OCI-LY3 (cell line): ENCODE results near the gene NRG3.
A peak's percentile ranks its signal among the peaks of the same experiment; 100 is the strongest.

Source experiments
- H2AFZ ChIP-seq: fragments of 200-600, 300-600 bp; shearing (Covaris generic); 2 replicates; pipeline ENCODE4 v1.6.0; 2014; ENCODE audit warnings: antibody characterized with exemption, low read depth, low read length
- H3K27ac ChIP-seq: fragments of 200-600, 300-600 bp; sonication (generic); 2 replicates; pipeline ENCODE4 v1.5.1; 2014; ENCODE audit warnings: mild to moderate bottlenecking, low read length, moderate library complexity, mixed read lengths
- H3K27me3 ChIP-seq: fragments of 200-600, 300-600 bp; sonication (generic); 2 replicates; pipeline ENCODE4 v1.6.1; 2014; ENCODE audit warnings: low read depth, low read length, mixed read lengths
- H3K36me3 ChIP-seq: fragments of 200-600, 300-600 bp; sonication (generic); replicated peaks from 2 replicates; pipeline ENCODE3; 2014; ENCODE audit warnings: low read depth, low read length, mixed read lengths
- H3K4me1 ChIP-seq: fragments of 300-600, 200-600 bp; sonication (generic); 2 replicates; pipeline ENCODE4 v1.6.1; 2014; ENCODE audit warnings: low read length, mixed read lengths
- H3K4me2 ChIP-seq: fragments of 200-600, 300-600 bp; sonication (generic); 2 replicates; pipeline ENCODE4 v1.6.1; 2014; ENCODE audit warnings: low read length, mixed read lengths
- H3K4me3 ChIP-seq: fragments of 300-600, 200-600 bp; sonication (generic); 2 replicates; pipeline ENCODE4 v1.5.1; 2014; ENCODE audit warnings: antibody characterized with exemption, mild to moderate bottlenecking, low read length, moderate library complexity
- H3K79me2 ChIP-seq: fragments of 300-600, 200-600 bp; shearing (Covaris generic); 2 replicates; pipeline ENCODE4 v1.6.1; 2014; ENCODE audit warnings: mild to moderate bottlenecking, low read length, mixed read lengths
- H3K9ac ChIP-seq: fragments of 300-600, 200-600 bp; shearing (Covaris generic); 2 replicates; pipeline ENCODE4 v1.6.0; 2014; ENCODE audit warnings: mild to moderate bottlenecking, low read length, moderate library complexity
- H3K9me3 ChIP-seq: fragments of 200-600, 300-600 bp; shearing (Covaris generic); 2 replicates; pipeline ENCODE4 v1.6.1; 2014; ENCODE audit warnings: low read length, mixed read lengths; ENCODE audit not compliant: insufficient read depth
- H4K20me1 ChIP-seq: fragments of 200-600, 300-600 bp; sonication (generic); 2 replicates; pipeline ENCODE4 v1.6.1; 2016; ENCODE audit warnings: low read length, mixed read lengths; ENCODE audit not compliant: insufficient read depth
- EZH2phosphoT487 ChIP-seq: fragments of 200-600 bp; shearing (Covaris generic); IDR thresholded peaks from 2 replicates; pipeline ENCODE4 v1.6.1; 2018; ENCODE audit warnings: antibody characterized with exemption, mixed run types, low read depth
- TF ChIP-seq, protein P1 (sequence below): fragments of 200-600, 300-600 bp; sonication (generic); IDR thresholded peaks from 2 replicates; pipeline ENCODE4 v1.5.1; 2014; ENCODE audit warnings: antibody characterized with exemption, low read length, low read depth

The NRG3 gene

DNA sequence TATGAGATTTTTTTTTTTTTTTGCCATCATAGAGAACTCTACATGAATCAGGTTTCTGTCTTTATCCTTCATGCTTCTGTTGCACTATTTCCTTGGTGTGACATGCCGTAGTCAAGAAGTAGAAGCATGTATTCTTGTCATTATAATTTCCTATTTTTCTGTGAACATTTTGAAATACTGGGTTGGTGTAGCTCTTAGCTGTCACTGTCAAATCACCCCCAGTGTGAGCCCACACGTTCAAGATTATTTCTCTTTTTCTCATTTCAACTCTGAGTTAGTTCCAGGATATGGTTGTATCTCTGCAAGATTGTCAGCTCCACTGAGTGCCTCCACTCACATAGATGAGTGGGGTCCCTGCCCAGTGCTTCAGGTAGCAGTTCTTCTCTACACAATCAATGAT, 209.5 kb downstream of the NRG3 start:
- Histone ChIP-seq H3K27me3 (no peaks in the 10 kb centered on the region), H2AFZ (no peak overlapping the region), H3K27ac (no peak overlapping the region), H3K4me1 (no peaks in the 10 kb centered on the region; the same call in 1 of the 2 replicates), H3K9ac (no peak overlapping the region), H4K20me1 (no peaks in the 10 kb centered on the region), H3K4me2 (no peak overlapping the region), H3K36me3 (no peaks in the 10 kb centered on the region), H3K4me3 (no peak overlapping the region), H3K79me2 (no peaks in the 10 kb centered on the region), H3K9me3 (no peaks in the 10 kb centered on the region)
- no peak for TF ChIP-seq EZH2phosphoT487
- TF ChIP-seq, protein P1, sequence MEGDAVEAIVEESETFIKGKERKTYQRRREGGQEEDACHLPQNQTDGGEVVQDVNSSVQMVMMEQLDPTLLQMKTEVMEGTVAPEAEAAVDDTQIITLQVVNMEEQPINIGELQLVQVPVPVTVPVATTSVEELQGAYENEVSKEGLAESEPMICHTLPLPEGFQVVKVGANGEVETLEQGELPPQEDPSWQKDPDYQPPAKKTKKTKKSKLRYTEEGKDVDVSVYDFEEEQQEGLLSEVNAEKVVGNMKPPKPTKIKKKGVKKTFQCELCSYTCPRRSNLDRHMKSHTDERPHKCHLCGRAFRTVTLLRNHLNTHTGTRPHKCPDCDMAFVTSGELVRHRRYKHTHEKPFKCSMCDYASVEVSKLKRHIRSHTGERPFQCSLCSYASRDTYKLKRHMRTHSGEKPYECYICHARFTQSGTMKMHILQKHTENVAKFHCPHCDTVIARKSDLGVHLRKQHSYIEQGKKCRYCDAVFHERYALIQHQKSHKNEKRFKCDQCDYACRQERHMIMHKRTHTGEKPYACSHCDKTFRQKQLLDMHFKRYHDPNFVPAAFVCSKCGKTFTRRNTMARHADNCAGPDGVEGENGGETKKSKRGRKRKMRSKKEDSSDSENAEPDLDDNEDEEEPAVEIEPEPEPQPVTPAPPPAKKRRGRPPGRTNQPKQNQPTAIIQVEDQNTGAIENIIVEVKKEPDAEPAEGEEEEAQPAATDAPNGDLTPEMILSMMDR = no peak

DNA sequence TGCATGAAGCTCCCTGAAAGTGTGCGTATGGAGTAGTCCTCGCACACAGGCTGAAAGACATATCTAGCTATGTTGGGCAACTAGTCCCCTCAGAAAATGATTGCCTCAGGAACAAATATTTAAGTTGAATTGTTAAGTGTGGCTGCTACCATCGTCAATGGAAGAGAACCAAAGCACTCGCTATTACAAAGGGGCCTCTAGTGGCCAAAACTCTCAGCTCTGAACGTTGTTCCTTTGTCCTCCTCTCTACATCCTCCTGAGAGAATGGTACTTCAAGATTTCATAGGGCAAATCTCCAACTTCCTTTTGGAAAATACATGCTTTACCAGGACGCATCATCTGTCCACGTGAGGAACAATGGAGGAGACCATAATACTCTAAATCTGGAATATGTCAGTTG, 209.9 kb downstream of the NRG3 start:
- Histone ChIP-seq H3K27me3 (no peaks in the 10 kb centered on the region), H3K79me2 (no peaks in the 10 kb centered on the region)

DNA sequence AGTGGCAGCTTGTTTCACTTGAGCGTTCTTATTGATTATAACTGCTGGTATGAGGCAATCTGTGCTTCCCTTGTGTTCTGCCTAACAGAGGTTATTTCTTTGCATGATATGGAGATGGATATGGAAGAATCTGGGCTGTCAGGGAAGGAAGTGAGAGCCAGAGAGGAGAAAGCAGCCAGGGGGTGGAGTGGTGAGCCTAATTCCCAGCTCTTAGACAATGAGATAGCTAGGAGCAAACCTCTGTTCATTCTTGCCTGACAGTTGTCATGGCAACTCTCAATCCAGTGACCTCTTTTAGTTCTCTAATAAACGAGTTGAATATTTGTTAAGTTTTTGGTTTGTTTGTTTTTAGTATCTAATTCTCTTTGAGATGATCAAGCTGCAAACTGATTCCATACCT, 214.3 kb downstream of the NRG3 start:
- TF ChIP-seq, protein P1 = no peak
- TF ChIP-seq EZH2phosphoT487 = no peak

More for the DNA sequence above, 209.9 kb downstream of the NRG3 start:
- TF ChIP-seq, protein P1 = no peak
- TF ChIP-seq EZH2phosphoT487 = no peak
- no peak overlapping the region for H2AFZ ChIP-seq
- no peaks in the 10 kb centered on the region for H3K9me3 ChIP-seq
- H3K4me3 ChIP-seq = no peak overlapping the region
- no peak overlapping the region for H3K27ac ChIP-seq
- H3K9ac ChIP-seq = no peak overlapping the region
- no peaks in the 10 kb centered on the region for H3K36me3 ChIP-seq
- no peak overlapping the region for H3K4me2 ChIP-seq
- no peaks in the 10 kb centered on the region for H4K20me1 ChIP-seq
- no peaks in the 10 kb centered on the region; the same call in 1 of the 2 replicates for H3K4me1 ChIP-seq

DNA sequence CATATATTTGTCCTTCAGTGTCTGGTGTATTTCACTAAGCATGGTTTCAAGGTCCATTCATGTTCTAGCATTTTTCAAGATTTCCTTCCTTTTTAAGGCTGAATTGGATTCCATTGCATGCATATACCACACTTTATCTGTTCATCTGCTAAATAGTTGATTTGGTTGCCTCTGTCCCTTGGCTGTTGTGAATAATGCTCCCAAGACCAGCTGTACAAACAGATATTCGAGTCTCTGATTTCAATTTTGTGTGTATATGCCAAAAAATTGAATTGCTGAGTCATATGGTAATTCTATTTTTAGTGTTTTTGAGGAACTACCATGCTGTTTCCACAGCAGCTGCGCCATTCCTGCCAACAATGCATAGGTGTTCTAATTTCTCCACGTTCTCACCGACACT, 216.4 kb downstream of the NRG3 start:
- Histone ChIP-seq H3K9ac (no peak overlapping the region), H3K79me2 (no peaks in the 10 kb centered on the region), H3K36me3 (no peaks in the 10 kb centered on the region), H3K4me1 (peaks cover 11% of the 10 kb centered on the region), H4K20me1 (no peaks in the 10 kb centered on the region), H3K4me2 (peak overlapping the region; percentile 22; the same call in 1 of the 2 replicates), H3K4me3 (no peak overlapping the region), H2AFZ (no peak overlapping the region), H3K27me3 (no peaks in the 10 kb centered on the region), H3K9me3 (no peaks in the 10 kb centered on the region), H3K27ac (no peak overlapping the region)
- TF ChIP-seq EZH2phosphoT487 = no peak
- TF ChIP-seq, protein P1 = no peak

More for the DNA sequence above, 214.3 kb downstream of the NRG3 start:
- no peaks in the 10 kb centered on the region for H3K36me3 ChIP-seq
- peaks cover 11% of the 10 kb centered on the region for H3K4me1 ChIP-seq
- no peak overlapping the region for H3K9ac ChIP-seq
- no peaks in the 10 kb centered on the region for H3K79me2 ChIP-seq
- no peaks in the 10 kb centered on the region for H3K27me3 ChIP-seq
- H2AFZ ChIP-seq = no peak overlapping the region
- no peaks in the 10 kb centered on the region for H4K20me1 ChIP-seq
- H3K9me3 ChIP-seq = no peaks in the 10 kb centered on the region
- H3K4me2 ChIP-seq = no peak overlapping the region
- no peak overlapping the region for H3K27ac ChIP-seq
- no peak overlapping the region for H3K4me3 ChIP-seq
